ENCODE results near the gene BIN1.

The BIN1 gene

GRCh38 chr2:127011231-127011661 is 95.7 kb downstream of the BIN1 start:
- DNase-seq (ENCODE audit: low spot score) = no peak
- no peak for TF ChIP-seq CTCF (IDR thresholded peaks at IDR 0.05)
- no peak overlapping the region for H3K4me3 ChIP-seq
- H3K27ac ChIP-seq = no peak overlapping the region

GRCh38 chr2:127008265-127009015 is 98.5 kb downstream of the BIN1 start:
- no peak for TF ChIP-seq CTCF (IDR thresholded peaks at IDR 0.05)
- DNase-seq (ENCODE audit: low spot score) = no peak
- Histone ChIP-seq H3K4me3 (no peak overlapping the region), H3K27ac (no peak overlapping the region)

- no peak overlapping the region for H3K4me3 ChIP-seq
- DNase-seq (ENCODE audit: low spot score) = no peak
- no peak overlapping the region for H3K27ac ChIP-seq
- no peak for TF ChIP-seq CTCF (IDR thresholded peaks at IDR 0.05)
Observed at GRCh38 chr2:127007652-127008051, 99.3 kb downstream of the BIN1 start.

- no peak for DNase-seq (ENCODE audit: low spot score)
- TF ChIP-seq CTCF (IDR thresholded peaks at IDR 0.05) = no peak
- no peak overlapping the region for H3K4me3 ChIP-seq
- no peak overlapping the region for H3K27ac ChIP-seq
Observed at GRCh38 chr2:127006962-127007361, 100.0 kb downstream of the BIN1 start.

GRCh38 chr2:127004893-127005600 is 101.9 kb downstream of the BIN1 start:
- DNase-seq (ENCODE audit: low spot score) = no peak
- TF ChIP-seq CTCF (IDR thresholded peaks at IDR 0.05) = no peak
- Histone ChIP-seq H3K4me3 (no peak overlapping the region), H3K27ac (no peak overlapping the region)

GRCh38 chr2:127003070-127003800 is 103.7 kb downstream of the BIN1 start:
- no peak for DNase-seq (ENCODE audit: low spot score)
- no peak for TF ChIP-seq CTCF (IDR thresholded peaks at IDR 0.05)
- no peak overlapping the region for H3K27ac ChIP-seq
- no peak overlapping the region for H3K4me3 ChIP-seq
